ENCODE results near the gene SUN1. TPM values are rescaled to one million over a fixed set of nuclear protein-coding genes. Genes with fewer than 3 reads are reported as not detected.

SUN1 gene
- total and polyA plus RNA-seq, 2 donors (not counting 1 experiment from before 2014, with no cell fraction given), result 198 to 254 TPM

DNA sequence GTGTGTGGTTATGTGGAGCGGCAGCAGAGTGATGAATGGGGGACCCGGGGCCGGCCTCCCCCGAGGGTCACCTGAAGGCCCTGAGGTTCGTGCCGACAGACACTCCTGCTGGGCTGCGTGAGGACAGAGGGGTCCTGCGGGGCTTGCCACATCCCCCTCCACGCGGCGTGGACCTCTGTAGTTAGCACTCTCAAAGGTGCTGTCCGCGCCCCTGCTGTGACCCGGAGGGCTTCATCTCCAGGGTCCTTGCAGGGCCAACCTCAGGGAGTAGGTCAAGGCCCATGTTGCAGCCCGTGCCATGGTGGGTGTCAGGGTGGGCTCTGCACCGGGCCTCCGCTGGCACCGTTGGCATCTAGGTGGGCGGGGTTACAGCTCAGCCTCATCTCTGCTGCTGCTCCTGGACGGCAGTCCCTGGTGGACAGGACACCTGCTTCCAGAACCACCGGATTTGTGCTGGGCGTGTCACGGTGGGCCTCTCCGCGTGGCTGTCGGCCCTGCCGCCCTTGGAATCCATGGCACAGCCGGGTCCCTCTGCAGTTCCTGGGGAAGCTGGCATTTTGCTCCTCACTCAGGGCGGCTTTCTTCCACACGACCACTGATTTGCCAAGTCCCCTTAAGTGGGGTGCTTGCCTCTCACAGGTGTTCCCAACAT is 24.3 kb downstream of the SUN1 start:
- TF ChIP-seq, protein P1, sequence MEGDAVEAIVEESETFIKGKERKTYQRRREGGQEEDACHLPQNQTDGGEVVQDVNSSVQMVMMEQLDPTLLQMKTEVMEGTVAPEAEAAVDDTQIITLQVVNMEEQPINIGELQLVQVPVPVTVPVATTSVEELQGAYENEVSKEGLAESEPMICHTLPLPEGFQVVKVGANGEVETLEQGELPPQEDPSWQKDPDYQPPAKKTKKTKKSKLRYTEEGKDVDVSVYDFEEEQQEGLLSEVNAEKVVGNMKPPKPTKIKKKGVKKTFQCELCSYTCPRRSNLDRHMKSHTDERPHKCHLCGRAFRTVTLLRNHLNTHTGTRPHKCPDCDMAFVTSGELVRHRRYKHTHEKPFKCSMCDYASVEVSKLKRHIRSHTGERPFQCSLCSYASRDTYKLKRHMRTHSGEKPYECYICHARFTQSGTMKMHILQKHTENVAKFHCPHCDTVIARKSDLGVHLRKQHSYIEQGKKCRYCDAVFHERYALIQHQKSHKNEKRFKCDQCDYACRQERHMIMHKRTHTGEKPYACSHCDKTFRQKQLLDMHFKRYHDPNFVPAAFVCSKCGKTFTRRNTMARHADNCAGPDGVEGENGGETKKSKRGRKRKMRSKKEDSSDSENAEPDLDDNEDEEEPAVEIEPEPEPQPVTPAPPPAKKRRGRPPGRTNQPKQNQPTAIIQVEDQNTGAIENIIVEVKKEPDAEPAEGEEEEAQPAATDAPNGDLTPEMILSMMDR (IDR thresholded peaks at IDR 0.05), result no peak
- TF ChIP-seq EZH2 (IDR thresholded peaks at IDR 0.05; ENCODE audit: borderline replicate concordance, insufficient read depth, low read depth, low read length, poor library complexity, severe bottlenecking), result no peak
- Mint-ChIP-seq H3K4me1 (no peaks in the 10 kb centered on the region), H3K4me3 (no peak overlapping the region), H3K27ac (no peak overlapping the region), H3K9me3 (ENCODE audit: insufficient read depth) (no peaks in the 10 kb centered on the region), H3K27me3 (no peaks in the 10 kb centered on the region)
- H3K4me3 ChIP-seq (ENCODE audit: control extremely low read depth in 1 of 5, extremely low read depth in 1 of 5, insufficient read depth in 1 of 5, low read depth in 2 of 5, low read length in 4 of 5), result no peak overlapping the region
- H3K9me3 ChIP-seq (ENCODE audit: control extremely low read depth in 1 of 3, control insufficient read depth in 2 of 3, insufficient read depth in 1 of 3, low read length in 2 of 3), result no peaks in the 10 kb centered on the region
- ChIA-PET CTCF (interaction anchor here (1.2 kb wide), 1 partner anchor 16 kb away, joined by 4 read pairs; no protein-coding TSS in a partner anchor), POLR2A (interaction anchor here (0.6 kb wide), 1 partner anchor 44 kb away, joined by 8 read pairs; no protein-coding TSS in a partner anchor)
- no peaks in the 10 kb centered on the region for H3K79me2 ChIP-seq (ENCODE audit: control insufficient read depth, insufficient read depth, low read length)
- intact Hi-C loops (cut with micrococcal nuclease), result no loop called here
- no peaks in the 10 kb centered on the region for H3K27me3 ChIP-seq (replicated peaks in 1 of 4; ENCODE audit: control extremely low read depth in 1 of 4, control insufficient read depth in 3 of 4, insufficient read depth in 4 of 4, low read length in 3 of 4)
- no peak overlapping the region for H3K9ac ChIP-seq (ENCODE audit: low read length)
- peaks cover 2 to 92% of the 10 kb centered on the region in 2 experiments for H3K36me3 ChIP-seq (replicated peaks in 1 of 2; ENCODE audit: control extremely low read depth in 1 of 2, control insufficient read depth in 1 of 2, extremely low read depth in 1 of 2, insufficient read depth in 2 of 2, low read length in 1 of 2)
- no peaks in the 10 kb centered on the region for H3K4me1 ChIP-seq (ENCODE audit: control insufficient read depth in 2 of 2, insufficient read depth in 2 of 2, low read length in 2 of 2)
- no peak overlapping the region for H3K27ac ChIP-seq (ENCODE audit: low read length in 2 of 2)
- no peak overlapping the region for H2AFZ ChIP-seq (ENCODE audit: insufficient read depth, low read depth, low read length, poor library complexity, severe bottlenecking)
- no peak overlapping the region for H3K4me2 ChIP-seq (replicated peaks; ENCODE audit: low read depth, low read length, poor library complexity, severe bottlenecking)
- no peak for ATAC-seq (ENCODE audit: low read depth)
- 98% methylated on average over 29 of the region's 30 CpGs for WGBS (ENCODE audit: insufficient coverage)
- DNase-seq, result no peak
- no peaks in the 10 kb centered on the region for H4K20me1 ChIP-seq (ENCODE audit: control insufficient read depth, insufficient read depth, low read length, poor library complexity, severe bottlenecking)

- no peak for DNase-seq
- ChIA-PET CTCF (interaction anchor here (0.9 to 1.2 kb wide), 2 partner anchors 15 to 41 kb away, joined by 3 to 4 read pairs; no protein-coding TSS in a partner anchor), POLR2A (no interaction called here)
- no peaks in the 10 kb centered on the region for H3K27me3 Mint-ChIP-seq
- no peaks in the 10 kb centered on the region for H3K4me1 ChIP-seq (ENCODE audit: control insufficient read depth in 2 of 2, insufficient read depth in 2 of 2, low read length in 2 of 2)
- no peaks in the 10 kb centered on the region for H3K27me3 ChIP-seq (replicated peaks in 1 of 4; ENCODE audit: control extremely low read depth in 1 of 4, control insufficient read depth in 3 of 4, insufficient read depth in 4 of 4, low read length in 3 of 4)
- H3K36me3 ChIP-seq (replicated peaks in 1 of 2; ENCODE audit: control extremely low read depth in 1 of 2, control insufficient read depth in 1 of 2, extremely low read depth in 1 of 2, insufficient read depth in 2 of 2, low read length in 1 of 2), result peaks cover 0 to 92% of the 10 kb centered on the region in 2 experiments
- no peaks in the 10 kb centered on the region for H3K79me2 ChIP-seq (ENCODE audit: control insufficient read depth, insufficient read depth, low read length)
- no peak overlapping the region for H2AFZ ChIP-seq (ENCODE audit: insufficient read depth, low read depth, low read length, poor library complexity, severe bottlenecking)
- no peak overlapping the region for H3K4me3 ChIP-seq (ENCODE audit: control extremely low read depth in 1 of 5, extremely low read depth in 1 of 5, insufficient read depth in 1 of 5, low read depth in 2 of 5, low read length in 4 of 5)
- H3K9me3 ChIP-seq (ENCODE audit: control extremely low read depth in 1 of 3, control insufficient read depth in 2 of 3, insufficient read depth in 1 of 3, low read length in 2 of 3), result no peaks in the 10 kb centered on the region
- no peak overlapping the region for H3K27ac Mint-ChIP-seq
- no peak overlapping the region for H3K9ac ChIP-seq (ENCODE audit: low read length)
- intact Hi-C loops (cut with micrococcal nuclease), result no loop called here
- no peak overlapping the region for H3K4me3 Mint-ChIP-seq
- H3K4me1 Mint-ChIP-seq, result no peaks in the 10 kb centered on the region
- no peaks in the 10 kb centered on the region for H4K20me1 ChIP-seq (ENCODE audit: control insufficient read depth, insufficient read depth, low read length, poor library complexity, severe bottlenecking)
- no peak for TF ChIP-seq EZH2 (IDR thresholded peaks at IDR 0.05; ENCODE audit: borderline replicate concordance, insufficient read depth, low read depth, low read length, poor library complexity, severe bottlenecking)
- TF ChIP-seq, protein P1 (IDR thresholded peaks at IDR 0.05), result no peak
- H3K27ac ChIP-seq (ENCODE audit: low read length in 2 of 2), result no peak overlapping the region
- H3K4me2 ChIP-seq (replicated peaks; ENCODE audit: low read depth, low read length, poor library complexity, severe bottlenecking), result no peak overlapping the region
- WGBS (ENCODE audit: insufficient coverage), result 97% methylated on average over 9 of the region's 9 CpGs
- no peaks in the 10 kb centered on the region for H3K9me3 Mint-ChIP-seq (ENCODE audit: insufficient read depth)
- no peak for ATAC-seq (ENCODE audit: low read depth)
These were observed 25.4 kb downstream of the SUN1 start for GRCh38 chr7:857661-858060.
